K562 (cell line): ENCODE results near the gene FAM174C. TPM values are rescaled to one million over a fixed set of nuclear protein-coding genes. Genes with fewer than 3 reads are reported as not detected.

Experiments used
- BACH1 ChIP-seq: fragments of 200-800 bp; sonication (Bioruptor generic); IDR thresholded peaks from 2 replicates; pipeline ENCODE4 v1.6.1; 2016; ENCODE audit warnings: missing genetic modification characterization, missing compliant biosample characterization
- FOXK1 ChIP-seq: sonication (generic); formaldehyde crosslinking; IDR thresholded peaks from 2 replicates; pipeline ENCODE4 v1.8.0; 2022; ENCODE audit warnings: missing genetic modification reagents, mild to moderate bottlenecking, borderline replicate concordance
- GABPB1 ChIP-seq: sonication (generic); formaldehyde crosslinking; IDR thresholded peaks from 2 replicates; pipeline ENCODE4 v1.8.0; 2022; ENCODE audit warnings: mild to moderate bottlenecking, missing genetic modification reagents
- HDAC2 ChIP-seq: fragments of 450-650 bp; IDR thresholded peaks from 2 replicates; pipeline ENCODE4 v1.6.1; 2016; ENCODE audit warnings: mild to moderate bottlenecking
- PHF8 ChIP-seq: fragments of 200-600 bp; sonication (generic); IDR thresholded peaks from 2 replicates; pipeline ENCODE4 v1.6.1; 2012; ENCODE audit warnings: mixed run types, mild to moderate bottlenecking, inconsistent platforms, low read length, moderate library complexity, borderline replicate concordance
- TBP ChIP-seq: optimal IDR thresholded peaks from 2 replicates; pipeline ENCODE3; 2011; ENCODE audit warnings: low read depth, low read length, improper control_type of control experiment
- ZFP36 ChIP-seq: fragments of 150-350 bp; IDR thresholded peaks from 2 replicates; pipeline ENCODE4 v1.6.1; 2018; ENCODE audit warnings: low read length, low read depth; ENCODE audit not compliant: partially characterized antibody
- ZNF76 ChIP-seq: fragments of 250-450 bp; sonication (Bioruptor Pico); IDR thresholded peaks from 2 replicates; pipeline ENCODE4 v1.4.0; 2020; ENCODE audit warnings: mild to moderate bottlenecking, moderate library complexity, borderline replicate concordance
- polyA plus RNA-seq, 8 experiments: library from polyadenylated mRNA; depleted of rRNA in 4 of 8; stranded (reverse) in 5 of 8; unstranded in 3 of 8; fragments of >200 nt; fragmentation: Nextera tagmentation in 2 of 8; fragmentation: Illumina TruSeq in 1 of 8; extraction: Ambion mirVana in 2 of 8; extraction: Trizol in 1 of 8; gene quantifications; 2 replicates each; pipeline versions ENCODE4 v1.2.1 to v1.2.3, GENCODE V29; 2011 to 2014; ENCODE audit warnings: inconsistent platforms in 1 of 8, missing spikeins in 1 of 8
- total RNA-seq, 7 experiments: library from RNA; depleted of rRNA in 6 of 7; stranded (reverse); fragments of >200 nt in 6 of 7; fragmentation: Illumina TruSeq in 2 of 7; extraction: Trizol in 2 of 7; gene quantifications; 2 replicates each; pipeline versions ENCODE4 v1.2.1 to v1.2.3, GENCODE V29; 2011 to 2021; ENCODE audit warnings: low replicate concordance in 1 of 7
- TF ChIP-seq, protein P1 (sequence below): fragments of 450-650 bp; IDR thresholded peaks from 2 replicates; pipeline ENCODE4 v1.6.1; 2016; ENCODE audit warnings: mild to moderate bottlenecking, moderate library complexity
- TF ChIP-seq, protein P2 (sequence below): fragments of 450-650 bp; IDR thresholded peaks from 2 replicates; pipeline ENCODE4 v1.6.1; 2016; ENCODE audit warnings: missing biosample characterization, missing genetic modification characterization
- TF ChIP-seq, protein P3 (sequence below): fragments of 250-450 bp; sonication (Bioruptor Pico); IDR thresholded peaks from 2 replicates; pipeline ENCODE4 v1.5.0; 2021
- TF ChIP-seq, protein P4 (sequence below): IDR thresholded peaks from 2 replicates; pipeline ENCODE4 v1.6.1; 2011; ENCODE audit not compliant: insufficient read length; ENCODE audit errors: extremely low read depth

Gene FAM174C
- total and polyA plus RNA-seq, 9 of the 15 experiments (the other 6 are each of a cell fraction or from before 2014, with no cell fraction given) = 0.66 to 89.6 (median 20.3) TPM

- TF ChIP-seq, protein P1, sequence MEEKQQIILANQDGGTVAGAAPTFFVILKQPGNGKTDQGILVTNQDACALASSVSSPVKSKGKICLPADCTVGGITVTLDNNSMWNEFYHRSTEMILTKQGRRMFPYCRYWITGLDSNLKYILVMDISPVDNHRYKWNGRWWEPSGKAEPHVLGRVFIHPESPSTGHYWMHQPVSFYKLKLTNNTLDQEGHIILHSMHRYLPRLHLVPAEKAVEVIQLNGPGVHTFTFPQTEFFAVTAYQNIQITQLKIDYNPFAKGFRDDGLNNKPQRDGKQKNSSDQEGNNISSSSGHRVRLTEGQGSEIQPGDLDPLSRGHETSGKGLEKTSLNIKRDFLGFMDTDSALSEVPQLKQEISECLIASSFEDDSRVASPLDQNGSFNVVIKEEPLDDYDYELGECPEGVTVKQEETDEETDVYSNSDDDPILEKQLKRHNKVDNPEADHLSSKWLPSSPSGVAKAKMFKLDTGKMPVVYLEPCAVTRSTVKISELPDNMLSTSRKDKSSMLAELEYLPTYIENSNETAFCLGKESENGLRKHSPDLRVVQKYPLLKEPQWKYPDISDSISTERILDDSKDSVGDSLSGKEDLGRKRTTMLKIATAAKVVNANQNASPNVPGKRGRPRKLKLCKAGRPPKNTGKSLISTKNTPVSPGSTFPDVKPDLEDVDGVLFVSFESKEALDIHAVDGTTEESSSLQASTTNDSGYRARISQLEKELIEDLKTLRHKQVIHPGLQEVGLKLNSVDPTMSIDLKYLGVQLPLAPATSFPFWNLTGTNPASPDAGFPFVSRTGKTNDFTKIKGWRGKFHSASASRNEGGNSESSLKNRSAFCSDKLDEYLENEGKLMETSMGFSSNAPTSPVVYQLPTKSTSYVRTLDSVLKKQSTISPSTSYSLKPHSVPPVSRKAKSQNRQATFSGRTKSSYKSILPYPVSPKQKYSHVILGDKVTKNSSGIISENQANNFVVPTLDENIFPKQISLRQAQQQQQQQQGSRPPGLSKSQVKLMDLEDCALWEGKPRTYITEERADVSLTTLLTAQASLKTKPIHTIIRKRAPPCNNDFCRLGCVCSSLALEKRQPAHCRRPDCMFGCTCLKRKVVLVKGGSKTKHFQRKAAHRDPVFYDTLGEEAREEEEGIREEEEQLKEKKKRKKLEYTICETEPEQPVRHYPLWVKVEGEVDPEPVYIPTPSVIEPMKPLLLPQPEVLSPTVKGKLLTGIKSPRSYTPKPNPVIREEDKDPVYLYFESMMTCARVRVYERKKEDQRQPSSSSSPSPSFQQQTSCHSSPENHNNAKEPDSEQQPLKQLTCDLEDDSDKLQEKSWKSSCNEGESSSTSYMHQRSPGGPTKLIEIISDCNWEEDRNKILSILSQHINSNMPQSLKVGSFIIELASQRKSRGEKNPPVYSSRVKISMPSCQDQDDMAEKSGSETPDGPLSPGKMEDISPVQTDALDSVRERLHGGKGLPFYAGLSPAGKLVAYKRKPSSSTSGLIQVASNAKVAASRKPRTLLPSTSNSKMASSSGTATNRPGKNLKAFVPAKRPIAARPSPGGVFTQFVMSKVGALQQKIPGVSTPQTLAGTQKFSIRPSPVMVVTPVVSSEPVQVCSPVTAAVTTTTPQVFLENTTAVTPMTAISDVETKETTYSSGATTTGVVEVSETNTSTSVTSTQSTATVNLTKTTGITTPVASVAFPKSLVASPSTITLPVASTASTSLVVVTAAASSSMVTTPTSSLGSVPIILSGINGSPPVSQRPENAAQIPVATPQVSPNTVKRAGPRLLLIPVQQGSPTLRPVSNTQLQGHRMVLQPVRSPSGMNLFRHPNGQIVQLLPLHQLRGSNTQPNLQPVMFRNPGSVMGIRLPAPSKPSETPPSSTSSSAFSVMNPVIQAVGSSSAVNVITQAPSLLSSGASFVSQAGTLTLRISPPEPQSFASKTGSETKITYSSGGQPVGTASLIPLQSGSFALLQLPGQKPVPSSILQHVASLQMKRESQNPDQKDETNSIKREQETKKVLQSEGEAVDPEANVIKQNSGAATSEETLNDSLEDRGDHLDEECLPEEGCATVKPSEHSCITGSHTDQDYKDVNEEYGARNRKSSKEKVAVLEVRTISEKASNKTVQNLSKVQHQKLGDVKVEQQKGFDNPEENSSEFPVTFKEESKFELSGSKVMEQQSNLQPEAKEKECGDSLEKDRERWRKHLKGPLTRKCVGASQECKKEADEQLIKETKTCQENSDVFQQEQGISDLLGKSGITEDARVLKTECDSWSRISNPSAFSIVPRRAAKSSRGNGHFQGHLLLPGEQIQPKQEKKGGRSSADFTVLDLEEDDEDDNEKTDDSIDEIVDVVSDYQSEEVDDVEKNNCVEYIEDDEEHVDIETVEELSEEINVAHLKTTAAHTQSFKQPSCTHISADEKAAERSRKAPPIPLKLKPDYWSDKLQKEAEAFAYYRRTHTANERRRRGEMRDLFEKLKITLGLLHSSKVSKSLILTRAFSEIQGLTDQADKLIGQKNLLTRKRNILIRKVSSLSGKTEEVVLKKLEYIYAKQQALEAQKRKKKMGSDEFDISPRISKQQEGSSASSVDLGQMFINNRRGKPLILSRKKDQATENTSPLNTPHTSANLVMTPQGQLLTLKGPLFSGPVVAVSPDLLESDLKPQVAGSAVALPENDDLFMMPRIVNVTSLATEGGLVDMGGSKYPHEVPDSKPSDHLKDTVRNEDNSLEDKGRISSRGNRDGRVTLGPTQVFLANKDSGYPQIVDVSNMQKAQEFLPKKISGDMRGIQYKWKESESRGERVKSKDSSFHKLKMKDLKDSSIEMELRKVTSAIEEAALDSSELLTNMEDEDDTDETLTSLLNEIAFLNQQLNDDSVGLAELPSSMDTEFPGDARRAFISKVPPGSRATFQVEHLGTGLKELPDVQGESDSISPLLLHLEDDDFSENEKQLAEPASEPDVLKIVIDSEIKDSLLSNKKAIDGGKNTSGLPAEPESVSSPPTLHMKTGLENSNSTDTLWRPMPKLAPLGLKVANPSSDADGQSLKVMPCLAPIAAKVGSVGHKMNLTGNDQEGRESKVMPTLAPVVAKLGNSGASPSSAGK = no peak
- no peak for TF ChIP-seq BACH1 (tag)
- peak; percentile 10; the same call in 1 of the 2 replicates for TF ChIP-seq GABPB1
- no peak for TF ChIP-seq ZNF76 (CRISPR knock-in tag)
- TF ChIP-seq TBP = peak; percentile 85
- TF ChIP-seq ZFP36 = no peak
- no peak for TF ChIP-seq FOXK1
- 0 out of 2 replicates have a peak, but pooled peaks have one; percentile 8 for TF ChIP-seq HDAC2
- TF ChIP-seq, protein P2, sequence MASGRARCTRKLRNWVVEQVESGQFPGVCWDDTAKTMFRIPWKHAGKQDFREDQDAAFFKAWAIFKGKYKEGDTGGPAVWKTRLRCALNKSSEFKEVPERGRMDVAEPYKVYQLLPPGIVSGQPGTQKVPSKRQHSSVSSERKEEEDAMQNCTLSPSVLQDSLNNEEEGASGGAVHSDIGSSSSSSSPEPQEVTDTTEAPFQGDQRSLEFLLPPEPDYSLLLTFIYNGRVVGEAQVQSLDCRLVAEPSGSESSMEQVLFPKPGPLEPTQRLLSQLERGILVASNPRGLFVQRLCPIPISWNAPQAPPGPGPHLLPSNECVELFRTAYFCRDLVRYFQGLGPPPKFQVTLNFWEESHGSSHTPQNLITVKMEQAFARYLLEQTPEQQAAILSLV = no peak
- TF ChIP-seq, protein P3, sequence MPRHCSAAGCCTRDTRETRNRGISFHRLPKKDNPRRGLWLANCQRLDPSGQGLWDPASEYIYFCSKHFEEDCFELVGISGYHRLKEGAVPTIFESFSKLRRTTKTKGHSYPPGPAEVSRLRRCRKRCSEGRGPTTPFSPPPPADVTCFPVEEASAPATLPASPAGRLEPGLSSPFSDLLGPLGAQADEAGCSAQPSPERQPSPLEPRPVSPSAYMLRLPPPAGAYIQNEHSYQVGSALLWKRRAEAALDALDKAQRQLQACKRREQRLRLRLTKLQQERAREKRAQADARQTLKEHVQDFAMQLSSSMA (CRISPR knock-in tag) = no peak
- peak; percentile 69; the same call in 1 of the 2 replicates for TF ChIP-seq PHF8
- TF ChIP-seq, protein P4, sequence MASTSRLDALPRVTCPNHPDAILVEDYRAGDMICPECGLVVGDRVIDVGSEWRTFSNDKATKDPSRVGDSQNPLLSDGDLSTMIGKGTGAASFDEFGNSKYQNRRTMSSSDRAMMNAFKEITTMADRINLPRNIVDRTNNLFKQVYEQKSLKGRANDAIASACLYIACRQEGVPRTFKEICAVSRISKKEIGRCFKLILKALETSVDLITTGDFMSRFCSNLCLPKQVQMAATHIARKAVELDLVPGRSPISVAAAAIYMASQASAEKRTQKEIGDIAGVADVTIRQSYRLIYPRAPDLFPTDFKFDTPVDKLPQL = no peak
Observed at GRCh38 chr19:1248139-1248785, 27.1 kb upstream of the FAM174C start, which contains the start of gene MIDN (continued).
